K562 (cell line): ENCODE data around the gene CDH3. TPM values are rescaled to one million over a fixed set of nuclear protein-coding genes. Genes with fewer than 3 reads are reported as not detected.

Experiments used
- ATAC-seq: fragments of 200-7000 bp; cut with Tn5 transposase; 3 replicates; pipeline ENCODE4 v1.9.1; 2020; ENCODE audit warnings: moderate library complexity
- BruUV-seq: library from RNA; stranded (reverse); fragments of 400-500 nt; replicated peaks from 2 replicates; lab custom pipeline; 2021; lab: Mats Ljungman, UMichigan
- CTCF ChIA-PET: fragments of 300-600 bp; formaldehyde crosslinking; extraction: SDS; loops from one replicate; lab custom pipeline; 2021; ENCODE audit warnings: low intra/inter-chr PET ratio; lab: Yijun Ruan, JAX
- POLR2A ChIA-PET: fragments of 300-600, 350-650 bp; sonication (Branson Sonifier 250); formaldehyde crosslinking; extraction: SDS; loops from one replicate; lab custom pipeline; 2021; ENCODE audit warnings: antibody characterized with exemption, inconsistent platforms; lab: Yijun Ruan, JAX
- DNase-seq, 4 experiments: peaks; one replicate each; pipeline versions ENCODE4 v3.0.0 to v3.0.0-alpha.2; 2011 to 2018; ENCODE audit warnings: low spot score in 3 of 4, mixed read lengths in 3 of 4; ENCODE audit errors: extremely low read depth in 1 of 4
- FAIRE-seq: peaks from 2 replicates; lab custom pipeline; 2011; peaks lifted over from hg19 to GRCh38; lab: Jason Lieb, UNC
- H2AFZ ChIP-seq: 2 replicates; pipeline ENCODE4 v1.6.0; 2011; ENCODE audit warnings: low read depth, low read length, control low read depth, inconsistent platforms
- H3K27ac ChIP-seq: fragments of 200-600 bp; 3 replicates; pipeline ENCODE4 v1.8.0; 2011; ENCODE audit warnings: low read depth, mild to moderate bottlenecking, control low read depth, inconsistent platforms, low read length, moderate library complexity, mixed read lengths; ENCODE audit errors: extremely low read depth
- H3K27me3 ChIP-seq, 2 experiments: fragments of 300-600 bp in 1 of 2; 2 replicates in 1 of 2; 3 replicates in 1 of 2; pipeline versions ENCODE4 v1.6.0 to v1.8.0; 2011; ENCODE audit warnings: inconsistent platforms in 2 of 2, low read length in 2 of 2, mild to moderate bottlenecking in 1 of 2, mixed read lengths in 1 of 2, moderate library complexity in 1 of 2; ENCODE audit not compliant: control insufficient read depth in 2 of 2, insufficient read depth in 2 of 2
- H3K36me3 ChIP-seq: fragments of 300-600 bp; 3 replicates; pipeline ENCODE4 v1.8.0; 2011; ENCODE audit warnings: mild to moderate bottlenecking, low read length, inconsistent platforms; ENCODE audit not compliant: control insufficient read depth, insufficient read depth
- H3K4me1 ChIP-seq, 2 experiments: fragments of 200-600 bp in 1 of 2; replicated peaks in 1 of 2; 2 replicates in 1 of 2; 3 replicates in 1 of 2; pipeline versions ENCODE4 v1.5.1 to v1.8.0; 2011; ENCODE audit warnings: inconsistent platforms in 2 of 2, low read length in 2 of 2, mild to moderate bottlenecking in 1 of 2, mixed read lengths in 1 of 2, moderate library complexity in 1 of 2; ENCODE audit not compliant: control insufficient read depth in 2 of 2, insufficient read depth in 2 of 2
- H3K4me2 ChIP-seq: 2 replicates; pipeline ENCODE4 v1.6.1; 2011; ENCODE audit warnings: low read length, control low read depth, inconsistent platforms, mixed read lengths; ENCODE audit not compliant: insufficient read depth
- H3K4me3 ChIP-seq: fragments of 200-600 bp; sonication (generic), shearing (Covaris generic); 2 replicates; pipeline ENCODE4 v1.5.1; 2016; ENCODE audit warnings: control low read depth, inconsistent platforms
- H3K79me2 ChIP-seq: fragments of 200-600 bp; 3 replicates; pipeline ENCODE4 v1.8.0; 2011; ENCODE audit warnings: low read length, inconsistent platforms; ENCODE audit not compliant: control insufficient read depth, insufficient read depth
- H3K9ac ChIP-seq, 2 experiments: 2 replicates each; pipeline versions ENCODE4 v1.6.0 to v1.6.1; 2011; ENCODE audit warnings: low read depth in 2 of 2, low read length in 2 of 2, control low read depth in 1 of 2, inconsistent platforms in 1 of 2, mild to moderate bottlenecking in 1 of 2, mixed read lengths in 1 of 2; ENCODE audit not compliant: insufficient read depth in 1 of 2
- H3K9me1 ChIP-seq: one replicate; pipeline ENCODE4 v1.6.0; 2011; ENCODE audit warnings: inconsistent platforms, mild to moderate bottlenecking, low read length, moderate library complexity; ENCODE audit not compliant: control insufficient read depth, insufficient read depth
- H3K9me3 ChIP-seq: replicated peaks from 2 replicates; pipeline ENCODE4 v1.5.1; 2011; ENCODE audit warnings: low read depth, low read length, inconsistent platforms; ENCODE audit not compliant: control insufficient read depth, insufficient read depth
- H4K20me1 ChIP-seq: replicated peaks from 2 replicates; pipeline ENCODE4 v1.6.1; 2011; ENCODE audit warnings: low read length, inconsistent platforms, mixed read lengths; ENCODE audit not compliant: control insufficient read depth, insufficient read depth
- HNRNPK ChIP-seq: fragments of 200-400 bp; formaldehyde crosslinking; IDR thresholded peaks from one replicate; pipeline ENCODE4 v1.6.1; 2018; ENCODE audit warnings: mild to moderate bottlenecking, low read depth, low read length; ENCODE audit not compliant: poor library complexity, severe bottlenecking
- KAT2B ChIP-seq: IDR thresholded peaks from one replicate; pipeline ENCODE4 v1.6.1; 2012; ENCODE audit warnings: low read depth, mild to moderate bottlenecking, control low read depth, inconsistent platforms, low read length, moderate library complexity
- KDM4B ChIP-seq, 2 experiments: fragments of 450-650 bp in 1 of 2; sonication (generic) in 1 of 2; IDR thresholded peaks; 2 replicates each; pipeline ENCODE4 v1.6.1; 2016 to 2017; ENCODE audit warnings: borderline replicate concordance in 2 of 2, antibody characterized with exemption in 1 of 2, low read depth in 1 of 2, mild to moderate bottlenecking in 1 of 2
- MEF2D ChIP-seq: conservative IDR thresholded peaks from 2 replicates; pipeline ENCODE4 v1.6.1; 2016; ENCODE audit warnings: low read depth, missing genetic modification characterization, missing compliant biosample characterization
- NCOA6 ChIP-seq: fragments of 450-650 bp; IDR thresholded peaks from 2 replicates; pipeline ENCODE4 v1.6.1; 2017; ENCODE audit warnings: mild to moderate bottlenecking
- SIRT6 ChIP-seq: IDR thresholded peaks from one replicate; pipeline ENCODE4 v1.6.1; 2012; ENCODE audit warnings: low read depth, mild to moderate bottlenecking, control low read depth, inconsistent platforms, low read length, moderate library complexity
- ZNF143 ChIP-seq: sonication (generic); formaldehyde crosslinking; IDR thresholded peaks from 2 replicates; pipeline ENCODE4 v1.9.0; 2022; ENCODE audit warnings: mild to moderate bottlenecking, missing genetic modification reagents
- ZNF212 ChIP-seq: fragments of 450-650 bp; formaldehyde crosslinking; IDR thresholded peaks from 2 replicates; pipeline ENCODE4 v1.4.0; 2020; ENCODE audit warnings: mild to moderate bottlenecking
- ZNF318 ChIP-seq, 2 experiments: fragments of 450-650 bp; IDR thresholded peaks; 2 replicates each; pipeline ENCODE4 v1.6.1; 2016; ENCODE audit warnings: mild to moderate bottlenecking in 2 of 2, borderline replicate concordance in 1 of 2, low read depth in 1 of 2, moderate library complexity in 1 of 2
- ZZZ3 ChIP-seq: fragments of 450-650 bp; IDR thresholded peaks from 2 replicates; pipeline ENCODE4 v1.6.1; 2016; ENCODE audit warnings: antibody characterized with exemption, mild to moderate bottlenecking, moderate library complexity
- WGBS: fragments of 100-300 bp; shearing (Covaris generic); methylation state at CpG from one replicate; pipeline ENCODE4 v1.1.6; 2016; ENCODE audit warnings: low coverage, mixed read lengths; ENCODE audit not compliant: insufficient coverage; ENCODE audit errors: missing lambda C conversion rate; 5-methylcytosine and 5-hydroxymethylcytosine counted together
- in situ Hi-C: fragments of 300-500 bp; cut with MboI; formaldehyde crosslinking; loops from 4 replicates; pipeline ENCODE4 v1.15.0; 2018; ENCODE audit warnings: inconsistent platforms, mixed read lengths
- intact Hi-C: fragments of 100-400 bp; cut with micrococcal nuclease; formaldehyde crosslinking; loops from 2 replicates; pipeline ENCODE4 v1.14.2; 2022
- polyA plus RNA-seq, 8 experiments: library from polyadenylated mRNA; depleted of rRNA in 4 of 8; stranded (reverse) in 5 of 8; unstranded in 3 of 8; fragments of >200 nt; fragmentation: Nextera tagmentation in 2 of 8; fragmentation: Illumina TruSeq in 1 of 8; extraction: Ambion mirVana in 2 of 8; extraction: Trizol in 1 of 8; gene quantifications; 2 replicates each; pipeline versions ENCODE4 v1.2.1 to v1.2.3, GENCODE V29; 2011 to 2014; ENCODE audit warnings: inconsistent platforms in 1 of 8, missing spikeins in 1 of 8
- total RNA-seq, 7 experiments: library from RNA; depleted of rRNA in 6 of 7; stranded (reverse); fragments of >200 nt in 6 of 7; fragmentation: Illumina TruSeq in 2 of 7; extraction: Trizol in 2 of 7; gene quantifications; 2 replicates each; pipeline versions ENCODE4 v1.2.1 to v1.2.3, GENCODE V29; 2011 to 2021; ENCODE audit warnings: low replicate concordance in 1 of 7
- TF ChIP-seq, protein P1 (sequence below): fragments of 250-450 bp; sonication (Bioruptor Pico); IDR thresholded peaks from 2 replicates; pipeline ENCODE4 v1.5.1; 2021; ENCODE audit warnings: mild to moderate bottlenecking

CDH3 gene
- total and polyA plus RNA-seq, 9 of the 15 experiments (the other 6 are each of a cell fraction or from before 2014, with no cell fraction given) = 0.06 to 0.09 TPM; not detected in 7

- Histone ChIP-seq H3K4me2 (no peak overlapping the region), H3K27me3 (peaks cover 6 to 14% of the 10 kb centered on the region in 2 experiments; a peak in 3 of 5 replicates), H3K4me3 (no peak overlapping the region), H2AFZ (no peak overlapping the region), H4K20me1 (no peaks in the 10 kb centered on the region), H3K79me2 (no peaks in the 10 kb centered on the region), H3K9me3 (no peaks in the 10 kb centered on the region), H3K4me1 (no peaks in the 10 kb centered on the region), H3K9me1 (no peaks in the 10 kb centered on the region), H3K36me3 (no peaks in the 10 kb centered on the region), H3K27ac (no peak overlapping the region), H3K9ac (no peak overlapping the region)
- ChIA-PET POLR2A (interaction anchor here (0.7 kb wide), 1 partner anchor 42 kb away, joined by 3 read pairs; no protein-coding TSS in a partner anchor), CTCF (no interaction called here)
- ATAC-seq (no peak), DNase-seq (no peak), FAIRE-seq (no peak)
- in situ Hi-C loops = no loop called here
- 0% methylated on average over 1 of the region's 1 CpG for WGBS
- intact Hi-C loops = loop anchor here (10.0 kb wide), 1 partner anchor 205 kb away; no protein-coding TSS in a partner anchor
- no TSS peak for BruUV-seq
- TF ChIP-seq MEF2D (tag) = no peak
- TF ChIP-seq, protein P1, sequence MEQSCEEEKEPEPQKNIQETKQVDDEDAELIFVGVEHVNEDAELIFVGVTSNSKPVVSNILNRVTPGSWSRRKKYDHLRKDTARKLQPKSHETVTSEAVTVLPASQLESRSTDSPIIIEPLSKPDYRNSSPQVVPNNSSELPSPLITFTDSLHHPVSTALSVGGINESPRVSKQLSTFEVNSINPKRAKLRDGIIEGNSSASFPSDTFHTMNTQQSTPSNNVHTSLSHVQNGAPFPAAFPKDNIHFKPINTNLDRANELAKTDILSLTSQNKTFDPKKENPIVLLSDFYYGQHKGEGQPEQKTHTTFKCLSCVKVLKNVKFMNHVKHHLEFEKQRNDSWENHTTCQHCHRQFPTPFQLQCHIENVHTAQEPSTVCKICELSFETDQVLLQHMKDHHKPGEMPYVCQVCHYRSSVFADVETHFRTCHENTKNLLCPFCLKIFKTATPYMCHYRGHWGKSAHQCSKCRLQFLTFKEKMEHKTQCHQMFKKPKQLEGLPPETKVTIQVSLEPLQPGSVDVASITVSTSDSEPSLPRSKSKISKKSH (CRISPR knock-in tag) = no peak
- no peak for TF ChIP-seq ZNF212 (CRISPR knock-in tag)
- TF ChIP-seq HNRNPK = no peak
- no peak for TF ChIP-seq KAT2B
- TF ChIP-seq ZNF318 (IDR thresholded peaks at IDR 0.05; ENCODE audit: borderline replicate concordance in 1 of 2, low read depth in 1 of 2) = no peak
- no peak for TF ChIP-seq NCOA6
- TF ChIP-seq ZNF143 (CRISPR knock-in tag) = no peak
- no peak for TF ChIP-seq KDM4B (IDR thresholded peaks at IDR 0.05; ENCODE audit: borderline replicate concordance in 2 of 2, low read depth in 1 of 2)
- TF ChIP-seq SIRT6 = no peak
- no peak for TF ChIP-seq ZZZ3
Observed at GRCh38 chr16:68599586-68599985, 45.5 kb upstream of the CDH3 start.
